IMR-90 (cell line): ENCODE measurements around the gene GBF1. TPM values are rescaled to one million over a fixed set of nuclear protein-coding genes. Genes with fewer than 3 reads are reported as not detected.

Experiments
- ATAC-seq: fragments of 200-7000 bp; cut with Tn5 transposase; 2 replicates; pipeline ENCODE4 v1.9.1; 2020; ENCODE audit warnings: low read depth, mild to moderate bottlenecking, moderate library complexity
- BruUV-seq: library from RNA; stranded (reverse); fragments of 400-500 nt; replicated peaks from 2 replicates; lab custom pipeline; 2021; lab: Mats Ljungman, UMichigan
- CTCF ChIA-PET: fragments of 300-600 bp; formaldehyde crosslinking; extraction: SDS; loops from one replicate; lab custom pipeline; 2021; ENCODE audit warnings: antibody characterized with exemption; lab: Yijun Ruan, JAX
- POLR2A ChIA-PET: fragments of 300-600 bp; sonication (Branson Sonifier 250); formaldehyde crosslinking; loops from one replicate; lab custom pipeline; 2022; ENCODE audit warnings: antibody characterized with exemption; ENCODE audit not compliant: unreplicated experiment; lab: Charles Lee
- DNase-seq: peaks from one replicate; pipeline ENCODE4 v3.0.0; 2013
- H2AFZ ChIP-seq: replicated peaks from 2 replicates; pipeline ENCODE3; 2013; ENCODE audit warnings: low read length, mild to moderate bottlenecking; ENCODE audit not compliant: poor library complexity
- H2AK5ac ChIP-seq: 2 replicates; pipeline ENCODE4 v1.6.1; 2013; ENCODE audit warnings: low read depth, low read length, inconsistent platforms
- H2AK9ac ChIP-seq: replicated peaks from 2 replicates; pipeline ENCODE3; 2013; ENCODE audit warnings: mild to moderate bottlenecking, low read depth, low read length, moderate library complexity; ENCODE audit not compliant: poor library complexity
- H2BK120ac ChIP-seq: 2 replicates; pipeline ENCODE4 v1.6.1; 2013; ENCODE audit warnings: low read depth, low read length, inconsistent platforms
- H2BK15ac ChIP-seq: 3 replicates; pipeline ENCODE4 v1.6.1; 2013; ENCODE audit warnings: low read depth, low read length, inconsistent platforms
- H2BK20ac ChIP-seq: 2 replicates; pipeline ENCODE4 v1.6.1; 2013; ENCODE audit warnings: low read depth, mild to moderate bottlenecking, inconsistent platforms, low read length, moderate library complexity
- H2BK5ac ChIP-seq: 2 replicates; pipeline ENCODE4 v1.6.1; 2013; ENCODE audit warnings: mild to moderate bottlenecking, low read depth, low read length, inconsistent platforms; ENCODE audit not compliant: poor library complexity, severe bottlenecking
- H3K14ac ChIP-seq: replicated peaks from 2 replicates; pipeline ENCODE4 v1.6.1; 2013; ENCODE audit warnings: low read depth, low read length, inconsistent platforms
- H3K18ac ChIP-seq: 2 replicates; pipeline ENCODE4 v1.6.1; 2013; ENCODE audit warnings: low read depth, low read length, control low read depth
- H3K23ac ChIP-seq: 2 replicates; pipeline ENCODE4 v1.6.1; 2013; ENCODE audit warnings: low read depth, low read length, inconsistent platforms
- H3K27ac ChIP-seq: 2 replicates; pipeline ENCODE4 v1.5.1; 2013; ENCODE audit warnings: mild to moderate bottlenecking, control low read depth, low read length; ENCODE audit not compliant: insufficient read depth
- H3K27me3 ChIP-seq: 2 replicates; pipeline ENCODE4 v1.6.1; 2013; ENCODE audit warnings: low read length; ENCODE audit not compliant: control insufficient read depth, insufficient read depth
- H3K36me3 ChIP-seq: 2 replicates; pipeline ENCODE4 v1.6.1; 2013; ENCODE audit warnings: low read length, mixed read lengths; ENCODE audit not compliant: control insufficient read depth, insufficient read depth
- H3K4ac ChIP-seq: 2 replicates; pipeline ENCODE4 v1.6.1; 2013; ENCODE audit warnings: low read depth, low read length, inconsistent platforms
- H3K4me1 ChIP-seq: 2 replicates; pipeline ENCODE4 v1.6.1; 2013; ENCODE audit warnings: low read length, mixed read lengths; ENCODE audit not compliant: control insufficient read depth, insufficient read depth
- H3K4me2 ChIP-seq: 2 replicates; pipeline ENCODE4 v1.6.1; 2013; ENCODE audit warnings: low read depth, mild to moderate bottlenecking, control low read depth, low read length, moderate library complexity
- H3K4me3 ChIP-seq: 2 replicates; pipeline ENCODE4 v1.5.1; 2013; ENCODE audit warnings: low read depth, mild to moderate bottlenecking, control low read depth, low read length, moderate library complexity; ENCODE audit not compliant: insufficient read depth
- H3K56ac ChIP-seq: 2 replicates; pipeline ENCODE4 v1.6.1; 2013; ENCODE audit warnings: low read length, inconsistent platforms; ENCODE audit not compliant: insufficient read depth; ENCODE audit errors: extremely low read depth
- H3K79me1 ChIP-seq, 2 experiments: 2 replicates each; pipeline ENCODE4 v1.6.1; 2013; ENCODE audit warnings: low read length in 2 of 2, inconsistent platforms in 1 of 2, low read depth in 1 of 2
- H3K9ac ChIP-seq: 2 replicates; pipeline ENCODE4 v1.6.1; 2013; ENCODE audit warnings: low read depth, low read length, control low read depth
- H3K9me1 ChIP-seq: 2 replicates; pipeline ENCODE4 v1.6.1; 2013; ENCODE audit warnings: low read length, inconsistent platforms; ENCODE audit not compliant: insufficient read depth
- H3K9me3 ChIP-seq: 2 replicates; pipeline ENCODE4 v1.6.1; 2013; ENCODE audit warnings: low read length; ENCODE audit not compliant: control insufficient read depth, insufficient read depth
- H4K20me1 ChIP-seq: 2 replicates; pipeline ENCODE4 v1.6.1; 2013; ENCODE audit warnings: low read length, inconsistent platforms; ENCODE audit not compliant: insufficient read depth
- H4K5ac ChIP-seq: 2 replicates; pipeline ENCODE4 v1.6.1; 2013; ENCODE audit warnings: mild to moderate bottlenecking, low read depth, low read length, control low read depth
- H4K8ac ChIP-seq, 2 experiments: 2 replicates each; pipeline ENCODE4 v1.6.1; 2013; ENCODE audit warnings: low read depth in 2 of 2, low read length in 2 of 2, control low read depth in 1 of 2, inconsistent platforms in 1 of 2
- H4K91ac ChIP-seq: 2 replicates; pipeline ENCODE4 v1.6.1; 2013; ENCODE audit warnings: low read depth, low read length, inconsistent platforms; ENCODE audit not compliant: insufficient read depth
- CEBPB ChIP-seq: IDR thresholded peaks from 2 replicates; pipeline ENCODE4 v1.6.1; 2012; ENCODE audit warnings: low read depth, low read length, improper control_type of control experiment
- CTCF ChIP-seq: conservative IDR thresholded peaks from 2 replicates; pipeline ENCODE4 v1.5.1; 2012; ENCODE audit warnings: mild to moderate bottlenecking, low read depth, low read length, improper control_type of control experiment
- ELK1 ChIP-seq: fragments of 150-350 bp; IDR thresholded peaks from 2 replicates; pipeline ENCODE4 v1.6.1; 2016; ENCODE audit warnings: low read depth, mild to moderate bottlenecking, low read length, moderate library complexity, borderline replicate concordance
- MAFK ChIP-seq: IDR thresholded peaks from 2 replicates; pipeline ENCODE4 v1.6.1; 2012; ENCODE audit warnings: low read depth, low read length, improper control_type of control experiment
- MXI1 ChIP-seq: IDR thresholded peaks from 2 replicates; pipeline ENCODE4 v1.6.1; 2012; ENCODE audit warnings: low read depth, mild to moderate bottlenecking, low read length, moderate library complexity, borderline replicate concordance
- SMC3 ChIP-seq: fragments of 150-350 bp; IDR thresholded peaks from 2 replicates; pipeline ENCODE4 v1.6.1; 2016; ENCODE audit warnings: low read depth, mild to moderate bottlenecking, antibody characterized with exemption, low read length, moderate library complexity
- WGBS, 2 experiments: methylation state at CpG; one replicate each; pipeline versions ENCODE4 v1.1.5 to v1.1.7; 2013; ENCODE audit warnings: missing lambda C conversion rate in 2 of 2; ENCODE audit not compliant: insufficient read length in 1 of 2; ENCODE audit errors: extremely low coverage in 2 of 2; 5-methylcytosine and 5-hydroxymethylcytosine counted together
- dilution Hi-C: fragments of 300-500 bp; cut with HindIII; formaldehyde crosslinking; loops from one replicate; pipeline ENCODE4 v1.14.3; 2018; ENCODE audit warnings: low sequenced_read_pairs; ENCODE audit not compliant: unreplicated experiment
- in situ Hi-C: fragments of 300-500 bp; cut with MboI; formaldehyde crosslinking; loops from 3 replicates; pipeline ENCODE4 v1.14.3; 2019; ENCODE audit warnings: low sequenced_read_pairs, inconsistent platforms, mixed read lengths
- intact Hi-C: fragments of 100-400 bp; cut with micrococcal nuclease; formaldehyde crosslinking; loops from 2 replicates; pipeline ENCODE4 v1.10.0; 2022
- polyA plus RNA-seq, 3 experiments: library from polyadenylated mRNA; depleted of rRNA; stranded (reverse); fragments of >200 nt; gene quantifications; 2 replicates each; pipeline ENCODE4 v1.2.3, GENCODE V29; 2012; ENCODE audit warnings: low replicate concordance in 1 of 3
- total RNA-seq: library from RNA; depleted of rRNA; stranded (reverse); fragments of >200 nt; gene quantifications from 2 replicates; pipeline ENCODE4 v1.2.3, GENCODE V29; 2012

Gene GBF1
- total and polyA plus RNA-seq, 2 of the 4 experiments (the other 2 are of a cell fraction) = 38.7 to 40.1 TPM

GRCh38 chr10:102334101-102334500 lies 88.8 kb downstream of the GBF1 start:
- no peak overlapping the region for H2AK5ac ChIP-seq
- H3K27ac ChIP-seq = no peak overlapping the region
- no peaks in the 10 kb centered on the region for H3K9me3 ChIP-seq
- TF ChIP-seq CEBPB (no peak), MXI1 (no peak), MAFK (peak; percentile 16; the same call in 1 of the 2 replicates), SMC3 (no peak), ELK1 (no peak), CTCF (no peak)
- H2AFZ ChIP-seq = no peak overlapping the region
- H2BK20ac ChIP-seq = no peak overlapping the region
- no peak overlapping the region for H2BK15ac ChIP-seq
- ATAC-seq (peak; percentile 75), DNase-seq (peak; percentile 19)
- no peaks in the 10 kb centered on the region for H3K27me3 ChIP-seq
- 55% methylated on average over 4 of the region's 4 CpGs; no CpG with 5 or more reads in 1 of the 2 experiments for WGBS, 2 experiments
- H3K36me3 ChIP-seq = peaks cover 2% of the 10 kb centered on the region
- H4K5ac ChIP-seq = no peak overlapping the region
- in situ Hi-C loops = no loop called here
- no peak overlapping the region for H3K56ac ChIP-seq
- H4K20me1 ChIP-seq = peaks cover 32% of the 10 kb centered on the region
- POLR2A ChIA-PET = no interaction called here
- H4K8ac ChIP-seq = no peak overlapping the region
- no peak overlapping the region for H3K4ac ChIP-seq
- H2BK5ac ChIP-seq = no peak overlapping the region
- no peak overlapping the region for H3K14ac ChIP-seq
- BruUV-seq = no TSS peak
- H3K79me1 ChIP-seq = peaks cover 35 to 66% of the 10 kb centered on the region in 2 experiments
- no peak overlapping the region for H4K91ac ChIP-seq
- H3K9me1 ChIP-seq = peaks cover 15% of the 10 kb centered on the region; the same call in 1 of the 2 replicates
- peaks cover 6% of the 10 kb centered on the region for H3K4me1 ChIP-seq
- CTCF ChIA-PET = no interaction called here
- H3K4me3 ChIP-seq = no peak overlapping the region
- no peak overlapping the region for H2BK120ac ChIP-seq
- H2AK9ac ChIP-seq = no peak overlapping the region
- no peak overlapping the region for H3K4me2 ChIP-seq
- no peak overlapping the region for H3K18ac ChIP-seq
- no peak overlapping the region for H3K23ac ChIP-seq
- H3K9ac ChIP-seq = no peak overlapping the region
- intact Hi-C loops = no loop called here
- dilution Hi-C loops = no loop called here
